HEK293 (cell line): ENCODE measurements around the gene DPPA5.

Source experiments
- CTCF ChIA-PET: fragments of 350-600 bp; formaldehyde crosslinking; extraction: SDS; loops from one replicate; lab custom pipeline; 2021; ENCODE audit warnings: antibody characterized with exemption; lab: Yijun Ruan, JAX
- POLR2A ChIA-PET: fragments of 300-600 bp; formaldehyde crosslinking; extraction: SDS; loops from one replicate; lab custom pipeline; 2020; ENCODE audit warnings: antibody characterized with exemption, inconsistent platforms; lab: Yijun Ruan, JAX
- H3K27ac ChIP-seq: fragments of 200-500 bp; sonication (Bioruptor generic); 2 replicates; pipeline ENCODE4 v1.5.1; 2014; ENCODE audit warnings: low read depth, low read length, control low read depth, inconsistent platforms; ENCODE audit errors: extremely low read depth
- H3K36me3 ChIP-seq, 2 experiments: fragments of 200-500 bp in 1 of 2; sonication (Bioruptor generic) in 1 of 2; 1 replicate in 1 of 2; 2 replicates in 1 of 2; pipeline ENCODE4 v1.5.1; 2014 to 2017; ENCODE audit warnings: inconsistent platforms in 2 of 2, low read length in 2 of 2; ENCODE audit not compliant: control insufficient read depth in 2 of 2, insufficient read depth in 1 of 2
- H3K4me1 ChIP-seq: fragments of 200-500 bp; sonication (Bioruptor generic); 2 replicates; pipeline ENCODE4 v1.5.1; 2014; ENCODE audit warnings: mild to moderate bottlenecking, low read length, inconsistent platforms; ENCODE audit not compliant: control insufficient read depth, insufficient read depth
- H3K4me3 ChIP-seq: 2 replicates; pipeline ENCODE4 v1.5.1; 2011; ENCODE audit warnings: low read depth, mild to moderate bottlenecking, control low read depth, low read length, moderate library complexity
- H3K9me3 ChIP-seq: fragments of 200-500 bp; sonication (Bioruptor generic); 2 replicates; pipeline ENCODE4 v1.5.1; 2014; ENCODE audit warnings: low read depth, low read length, inconsistent platforms; ENCODE audit not compliant: control insufficient read depth, insufficient read depth
- KLF1 ChIP-seq: fragments of 450-650 bp; formaldehyde crosslinking; IDR thresholded peaks from 2 replicates; pipeline ENCODE4 v1.5.1; 2016; ENCODE audit warnings: missing biosample characterization, missing genetic modification characterization
- KLF10 ChIP-seq: fragments of 450-650 bp; IDR thresholded peaks from 2 replicates; pipeline ENCODE4 v1.5.1; 2018; ENCODE audit warnings: missing biosample characterization, mild to moderate bottlenecking, missing genetic modification characterization
- KLF16 ChIP-seq: fragments of 450-650 bp; formaldehyde crosslinking; IDR thresholded peaks from 2 replicates; pipeline ENCODE4 v1.5.1; 2017; ENCODE audit warnings: missing biosample characterization, missing genetic modification characterization
- KLF9 ChIP-seq: fragments of 450-650 bp; formaldehyde crosslinking; IDR thresholded peaks from 2 replicates; pipeline ENCODE4 v1.5.1; 2016; ENCODE audit warnings: missing biosample characterization, missing genetic modification characterization, low read depth
- SCRT2 ChIP-seq: fragments of 450-650 bp; formaldehyde crosslinking; IDR thresholded peaks from 2 replicates; pipeline ENCODE4 v1.5.1; 2016; ENCODE audit warnings: missing biosample characterization, missing genetic modification characterization
- TRIM28 ChIP-seq: IDR thresholded peaks from 2 replicates; pipeline ENCODE4 v1.6.1; 2011; ENCODE audit warnings: low read length, control low read depth, borderline replicate concordance
- WT1 ChIP-seq: fragments of 450-650 bp; formaldehyde crosslinking; IDR thresholded peaks from 2 replicates; pipeline ENCODE4 v1.5.1; 2016; ENCODE audit warnings: missing biosample characterization, missing genetic modification characterization
- ZBTB48 ChIP-seq: fragments of 450-650 bp; formaldehyde crosslinking; IDR thresholded peaks from 2 replicates; pipeline ENCODE4 v1.5.1; 2016; ENCODE audit warnings: missing biosample characterization, missing genetic modification characterization
- ZBTB49 ChIP-seq: fragments of 450-650 bp; formaldehyde crosslinking; IDR thresholded peaks from 2 replicates; pipeline ENCODE4 v1.5.1; 2016; ENCODE audit warnings: missing biosample characterization, missing genetic modification characterization, low read depth
- ZNF10 ChIP-seq: fragments of 450-650 bp; formaldehyde crosslinking; IDR thresholded peaks from 2 replicates; pipeline ENCODE4 v1.5.1; 2017; ENCODE audit warnings: missing biosample characterization, missing genetic modification characterization
- ZNF140 ChIP-seq: fragments of 450-650 bp; formaldehyde crosslinking; IDR thresholded peaks from 2 replicates; pipeline ENCODE4 v1.5.1; 2016; ENCODE audit warnings: missing biosample characterization, missing genetic modification characterization
- ZNF19 ChIP-seq: fragments of 450-650 bp; formaldehyde crosslinking; IDR thresholded peaks from 2 replicates; pipeline ENCODE4; 2016; ENCODE audit warnings: missing biosample characterization, missing genetic modification characterization, low read depth
- ZNF23 ChIP-seq: fragments of 450-650 bp; formaldehyde crosslinking; IDR thresholded peaks from 2 replicates; pipeline ENCODE4 v1.5.1; 2016; ENCODE audit warnings: missing biosample characterization, missing genetic modification characterization, borderline replicate concordance
- ZNF24 ChIP-seq: fragments of 450-650 bp; formaldehyde crosslinking; IDR thresholded peaks from 2 replicates; pipeline ENCODE4 v1.5.1; 2016; ENCODE audit warnings: missing biosample characterization, missing genetic modification characterization
- ZNF292 ChIP-seq: fragments of 450-650 bp; formaldehyde crosslinking; IDR thresholded peaks from 2 replicates; pipeline ENCODE4 v1.5.1; 2016; ENCODE audit warnings: low read depth, missing biosample characterization, missing genetic modification characterization, borderline replicate concordance
- ZNF311 ChIP-seq: fragments of 450-650 bp; formaldehyde crosslinking; IDR thresholded peaks from 2 replicates; pipeline ENCODE4 v1.5.1; 2017; ENCODE audit warnings: missing biosample characterization, missing genetic modification characterization, borderline replicate concordance
- ZNF404 ChIP-seq: fragments of 450-650 bp; formaldehyde crosslinking; IDR thresholded peaks from 2 replicates; pipeline ENCODE4 v1.5.1; 2017; ENCODE audit warnings: missing biosample characterization, missing genetic modification characterization
- ZNF48 ChIP-seq: fragments of 450-650 bp; formaldehyde crosslinking; IDR thresholded peaks from 2 replicates; pipeline ENCODE4 v1.5.1; 2016; ENCODE audit warnings: missing biosample characterization, missing genetic modification characterization
- ZNF501 ChIP-seq: fragments of 450-650 bp; formaldehyde crosslinking; IDR thresholded peaks from 2 replicates; pipeline ENCODE4 v1.5.1; 2016; ENCODE audit warnings: missing biosample characterization, missing genetic modification characterization
- ZNF544 ChIP-seq: fragments of 450-650 bp; formaldehyde crosslinking; IDR thresholded peaks from 2 replicates; pipeline ENCODE4 v1.5.0; 2017; ENCODE audit warnings: missing biosample characterization, missing genetic modification characterization
- ZNF558 ChIP-seq: fragments of 450-650 bp; formaldehyde crosslinking; IDR thresholded peaks from 2 replicates; pipeline ENCODE4 v1.5.1; 2016; ENCODE audit warnings: missing biosample characterization, missing genetic modification characterization
- ZNF560 ChIP-seq: fragments of 450-650 bp; formaldehyde crosslinking; IDR thresholded peaks from 2 replicates; pipeline ENCODE4 v1.5.1; 2017; ENCODE audit warnings: missing biosample characterization, missing genetic modification characterization, borderline replicate concordance
- ZNF626 ChIP-seq: fragments of 450-650 bp; sonication (Bioruptor Pico); formaldehyde crosslinking; IDR thresholded peaks from 2 replicates; pipeline ENCODE4 v1.5.1; 2018; ENCODE audit warnings: missing biosample characterization, missing genetic modification characterization, inconsistent platforms
- ZNF677 ChIP-seq: fragments of 450-650 bp; IDR thresholded peaks from 2 replicates; pipeline ENCODE4 v1.5.0; 2018; ENCODE audit warnings: missing biosample characterization, mild to moderate bottlenecking, missing genetic modification characterization, moderate library complexity
- ZNF747 ChIP-seq: fragments of 450-650 bp; formaldehyde crosslinking; IDR thresholded peaks from 2 replicates; pipeline ENCODE4 v1.5.1; 2016; ENCODE audit warnings: missing biosample characterization, missing genetic modification characterization
- ZNF776 ChIP-seq: fragments of 450-650 bp; formaldehyde crosslinking; IDR thresholded peaks from 2 replicates; pipeline ENCODE4 v1.5.0; 2017; ENCODE audit warnings: missing biosample characterization, missing genetic modification characterization, borderline replicate concordance
- ZNF777 ChIP-seq: fragments of 450-650 bp; formaldehyde crosslinking; IDR thresholded peaks from 2 replicates; pipeline ENCODE4 v1.5.1; 2017; ENCODE audit warnings: missing biosample characterization, missing genetic modification characterization, borderline replicate concordance
- TF ChIP-seq, protein P1 (sequence below): fragments of 450-650 bp; formaldehyde crosslinking; conservative IDR thresholded peaks from 2 replicates; pipeline ENCODE4 v1.5.1; 2016; ENCODE audit warnings: low read depth, missing biosample characterization, missing genetic modification characterization
- TF ChIP-seq, protein P2 (sequence below): fragments of 450-650 bp; formaldehyde crosslinking; IDR thresholded peaks from 2 replicates; pipeline ENCODE4 v1.5.1; 2016; ENCODE audit warnings: missing biosample characterization, missing genetic modification characterization

DPPA5 gene

GRCh38 chr6:73364549-73364948 is 10.5 kb upstream of the DPPA5 start:
- POLR2A ChIA-PET, result no interaction called here
- TF ChIP-seq, protein P1, sequence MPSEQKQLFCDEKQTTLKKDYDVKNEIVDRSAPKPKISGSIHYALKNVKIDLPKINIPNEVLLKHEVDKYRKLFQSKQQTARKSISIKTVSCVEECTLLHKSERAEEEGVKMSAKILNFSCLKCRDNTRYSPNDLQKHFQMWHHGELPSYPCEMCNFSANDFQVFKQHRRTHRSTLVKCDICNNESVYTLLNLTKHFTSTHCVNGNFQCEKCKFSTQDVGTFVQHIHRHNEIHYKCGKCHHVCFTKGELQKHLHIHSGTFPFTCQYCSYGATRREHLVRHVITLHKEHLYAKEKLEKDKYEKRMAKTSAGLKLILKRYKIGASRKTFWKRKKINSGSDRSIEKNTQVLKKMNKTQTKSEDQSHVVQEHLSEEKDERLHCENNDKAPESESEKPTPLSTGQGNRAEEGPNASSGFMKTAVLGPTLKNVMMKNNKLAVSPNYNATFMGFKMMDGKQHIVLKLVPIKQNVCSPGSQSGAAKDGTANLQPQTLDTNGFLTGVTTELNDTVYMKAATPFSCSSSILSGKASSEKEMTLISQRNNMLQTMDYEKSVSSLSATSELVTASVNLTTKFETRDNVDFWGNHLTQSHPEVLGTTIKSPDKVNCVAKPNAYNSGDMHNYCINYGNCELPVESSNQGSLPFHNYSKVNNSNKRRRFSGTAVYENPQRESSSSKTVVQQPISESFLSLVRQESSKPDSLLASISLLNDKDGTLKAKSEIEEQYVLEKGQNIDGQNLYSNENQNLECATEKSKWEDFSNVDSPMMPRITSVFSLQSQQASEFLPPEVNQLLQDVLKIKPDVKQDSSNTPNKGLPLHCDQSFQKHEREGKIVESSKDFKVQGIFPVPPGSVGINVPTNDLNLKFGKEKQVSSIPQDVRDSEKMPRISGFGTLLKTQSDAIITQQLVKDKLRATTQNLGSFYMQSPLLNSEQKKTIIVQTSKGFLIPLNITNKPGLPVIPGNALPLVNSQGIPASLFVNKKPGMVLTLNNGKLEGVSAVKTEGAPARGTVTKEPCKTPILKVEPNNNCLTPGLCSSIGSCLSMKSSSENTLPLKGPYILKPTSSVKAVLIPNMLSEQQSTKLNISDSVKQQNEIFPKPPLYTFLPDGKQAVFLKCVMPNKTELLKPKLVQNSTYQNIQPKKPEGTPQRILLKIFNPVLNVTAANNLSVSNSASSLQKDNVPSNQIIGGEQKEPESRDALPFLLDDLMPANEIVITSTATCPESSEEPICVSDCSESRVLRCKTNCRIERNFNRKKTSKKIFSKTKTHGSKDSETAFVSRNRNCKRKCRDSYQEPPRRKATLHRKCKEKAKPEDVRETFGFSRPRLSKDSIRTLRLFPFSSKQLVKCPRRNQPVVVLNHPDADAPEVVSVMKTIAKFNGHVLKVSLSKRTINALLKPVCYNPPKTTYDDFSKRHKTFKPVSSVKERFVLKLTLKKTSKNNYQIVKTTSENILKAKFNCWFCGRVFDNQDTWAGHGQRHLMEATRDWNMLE (tag by site-specific recombination), result no peak
- no peak for TF ChIP-seq KLF1 (tag by site-specific recombination)
- TF ChIP-seq ZNF23, result no peak
- TF ChIP-seq TRIM28, result no peak
- TF ChIP-seq ZNF24 (tag by site-specific recombination), result no peak
- no peak for TF ChIP-seq ZNF777 (tag by site-specific recombination)
- TF ChIP-seq ZNF19 (tag by site-specific recombination), result no peak
- TF ChIP-seq ZNF626 (tag by site-specific recombination), result no peak
- TF ChIP-seq ZBTB48 (tag by site-specific recombination), result no peak
- TF ChIP-seq ZNF404 (tag by site-specific recombination), result no peak
- TF ChIP-seq SCRT2 (tag by site-specific recombination), result no peak
- no peak for TF ChIP-seq WT1
- TF ChIP-seq, protein P2, sequence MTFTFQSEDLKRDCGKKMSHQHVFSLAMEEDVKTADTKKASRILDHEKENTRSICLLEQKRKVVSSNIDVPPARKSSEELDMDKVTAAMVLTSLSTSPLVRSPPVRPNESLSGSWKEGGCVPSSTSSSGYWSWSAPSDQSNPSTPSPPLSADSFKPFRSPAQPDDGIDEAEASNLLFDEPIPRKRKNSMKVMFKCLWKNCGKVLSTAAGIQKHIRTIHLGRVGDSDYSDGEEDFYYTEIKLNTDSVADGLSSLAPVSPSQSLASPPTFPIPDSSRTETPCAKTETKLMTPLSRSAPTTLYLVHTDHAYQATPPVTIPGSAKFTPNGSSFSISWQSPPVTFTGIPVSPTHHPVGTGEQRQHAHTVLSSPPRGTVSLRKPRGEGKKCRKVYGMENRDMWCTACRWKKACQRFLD (tag by site-specific recombination), result no peak
- no peak for TF ChIP-seq ZNF560
- no peak for TF ChIP-seq ZNF501 (tag by site-specific recombination)
- TF ChIP-seq ZNF544 (tag by site-specific recombination), result no peak
- no peak for TF ChIP-seq ZBTB49 (tag by site-specific recombination)
- no peak for TF ChIP-seq ZNF48 (tag by site-specific recombination)
- CTCF ChIA-PET, result interaction anchor here (0.5 to 1.3 kb wide), 2 partner anchors 24 to 1803 kb away, joined by 3 to 7 read pairs; no protein-coding TSS in a partner anchor
- Histone ChIP-seq H3K4me1 (no peaks in the 10 kb centered on the region), H3K4me3 (no peak overlapping the region), H3K9me3 (no peaks in the 10 kb centered on the region), H3K36me3 (no peaks in the 10 kb centered on the region), H3K27ac (no peak overlapping the region)

- H3K36me3 ChIP-seq, result no peaks in the 10 kb centered on the region
- no peak for TF ChIP-seq ZNF10
- TF ChIP-seq ZNF292 (tag by site-specific recombination), result no peak
- no peak for TF ChIP-seq ZNF776 (tag by site-specific recombination)
- no peak for TF ChIP-seq ZNF558 (tag by site-specific recombination)
- TF ChIP-seq KLF16 (tag by site-specific recombination), result no peak
- no peak for TF ChIP-seq ZNF311
- TF ChIP-seq ZNF677 (tag by site-specific recombination), result no peak
- TF ChIP-seq KLF9 (tag by site-specific recombination), result no peak
- TF ChIP-seq KLF10 (tag by site-specific recombination), result no peak
- TF ChIP-seq ZNF747, result no peak
- no peak for TF ChIP-seq ZNF140 (tag by site-specific recombination)
- TF ChIP-seq, protein P2 (tag by site-specific recombination), result no peak
Measured at GRCh38 chr6:73364121-73364520, 10.0 kb upstream of the DPPA5 start.

More at GRCh38 chr6:73364121-73364520, 10.0 kb upstream of the DPPA5 start:
- CTCF ChIA-PET, result interaction anchor here (0.5 kb wide), 1 partner anchor 1803 kb away, joined by 3 read pairs; no protein-coding TSS in a partner anchor
- no peak overlapping the region for H3K4me3 ChIP-seq
- H3K4me1 ChIP-seq, result no peaks in the 10 kb centered on the region
- H3K27ac ChIP-seq, result no peak overlapping the region
- H3K9me3 ChIP-seq, result no peaks in the 10 kb centered on the region
- POLR2A ChIA-PET, result no interaction called here
